HepG2 (cell line): ENCODE data around the gene NPHP4. TPM values are rescaled to one million over a fixed set of nuclear protein-coding genes. Genes with fewer than 3 reads are reported as not detected.

Experiments
- ERF ChIP-seq: IDR thresholded peaks from 2 replicates; pipeline ENCODE4 v1.6.1; 2018; ENCODE audit warnings: missing biosample characterization, missing genetic modification reagents
- HNF1A ChIP-seq, 2 experiments: sonication (generic) in 1 of 2; formaldehyde crosslinking in 1 of 2; IDR thresholded peaks; 2 replicates each; pipeline versions ENCODE4 v1.4.0 to v1.6.1; 2016 to 2020; ENCODE audit warnings: borderline replicate concordance in 1 of 2, low read depth in 1 of 2, mild to moderate bottlenecking in 1 of 2, missing genetic modification reagents in 1 of 2
- HOXA9 ChIP-seq: sonication (generic); formaldehyde crosslinking; IDR thresholded peaks from 2 replicates; pipeline ENCODE4 v1.8.1; 2022; ENCODE audit warnings: missing genetic modification reagents, mild to moderate bottlenecking, moderate library complexity, borderline replicate concordance
- MED1 ChIP-seq: sonication (generic); formaldehyde crosslinking; IDR thresholded peaks from 2 replicates; pipeline ENCODE4 v1.4.0; 2020; ENCODE audit warnings: missing genetic modification reagents
- RFX3 ChIP-seq: IDR thresholded peaks from 2 replicates; pipeline ENCODE4 v1.6.1; 2016; ENCODE audit warnings: missing biosample characterization, missing genetic modification reagents
- SOX6 ChIP-seq, 2 experiments: fragments of 450-650 bp in 1 of 2; sonication (generic) in 1 of 2; formaldehyde crosslinking in 1 of 2; IDR thresholded peaks; 2 replicates each; pipeline versions ENCODE4 v1.4.0 to v1.6.1; 2017 to 2020; ENCODE audit warnings: antibody characterized with exemption in 1 of 2, mild to moderate bottlenecking in 1 of 2, missing genetic modification reagents in 1 of 2
- TEAD3 ChIP-seq: optimal IDR thresholded peaks from 2 replicates; pipeline ENCODE3; 2016; ENCODE audit warnings: borderline replicate concordance
- UBTF ChIP-seq: sonication (generic); formaldehyde crosslinking; IDR thresholded peaks from 2 replicates; pipeline ENCODE4 v1.4.0; 2020; ENCODE audit warnings: mild to moderate bottlenecking, missing genetic modification reagents
- ZFP41 ChIP-seq: sonication (generic); formaldehyde crosslinking; IDR thresholded peaks from 2 replicates; pipeline ENCODE4 v1.4.0; 2020; ENCODE audit warnings: mild to moderate bottlenecking, missing genetic modification reagents, borderline replicate concordance
- ZNF556 ChIP-seq: sonication (generic); formaldehyde crosslinking; IDR thresholded peaks from 2 replicates; pipeline ENCODE4 v1.4.0; 2020; ENCODE audit warnings: mild to moderate bottlenecking, missing genetic modification reagents, borderline replicate concordance
- ZNF737 ChIP-seq: sonication (generic); formaldehyde crosslinking; IDR thresholded peaks from 2 replicates; pipeline ENCODE4 v1.5.0; 2020; ENCODE audit warnings: missing genetic modification reagents, mild to moderate bottlenecking, borderline replicate concordance
- ZNF781 ChIP-seq: sonication (generic); formaldehyde crosslinking; IDR thresholded peaks from 2 replicates; pipeline ENCODE4 v1.5.1; 2020; ENCODE audit warnings: borderline replicate concordance, mild to moderate bottlenecking, missing genetic modification reagents; ENCODE audit errors: not compliant biosample characterization
- ZNF83 ChIP-seq: sonication (generic); formaldehyde crosslinking; IDR thresholded peaks from 2 replicates; pipeline ENCODE4 v1.4.0; 2020; ENCODE audit warnings: missing genetic modification reagents, mild to moderate bottlenecking, borderline replicate concordance
- polyA plus RNA-seq, 8 experiments: library from polyadenylated mRNA; depleted of rRNA in 3 of 8; stranded (reverse) in 7 of 8; unstranded in 1 of 8; fragments of >200 nt; fragmentation: Illumina TruSeq in 4 of 8; extraction: Trizol in 4 of 8; gene quantifications; 2 replicates each; pipeline versions ENCODE4 v1.2.1 to v1.2.3, GENCODE V29; 2011 to 2016; ENCODE audit warnings: low read depth in 4 of 8, missing spikeins in 1 of 8, mixed read lengths in 1 of 8; ENCODE audit not compliant: insufficient read depth in 1 of 8
- total RNA-seq, 5 experiments: library from RNA; depleted of rRNA; stranded (reverse); fragments of >200 nt; fragmentation: Illumina TruSeq; extraction: Trizol; gene quantifications; 2 replicates each; pipeline ENCODE4 v1.2.3, GENCODE V29; 2016; ENCODE audit warnings: low read depth in 1 of 5
- TF ChIP-seq, protein P1 (sequence below): sonication (generic); formaldehyde crosslinking; conservative IDR thresholded peaks from 2 replicates; pipeline ENCODE4 v1.4.0; 2020; ENCODE audit warnings: mild to moderate bottlenecking, missing genetic modification reagents, moderate library complexity
- TF ChIP-seq, protein P2 (sequence below): IDR thresholded peaks from 2 replicates; pipeline ENCODE4 v1.6.1; 2016; ENCODE audit warnings: mild to moderate bottlenecking

Gene NPHP4
- total and polyA plus RNA-seq, 2 of the 13 experiments (the other 11 are each of a cell fraction or from before 2014, with no cell fraction given): 4.4 to 6.8 TPM

DNA sequence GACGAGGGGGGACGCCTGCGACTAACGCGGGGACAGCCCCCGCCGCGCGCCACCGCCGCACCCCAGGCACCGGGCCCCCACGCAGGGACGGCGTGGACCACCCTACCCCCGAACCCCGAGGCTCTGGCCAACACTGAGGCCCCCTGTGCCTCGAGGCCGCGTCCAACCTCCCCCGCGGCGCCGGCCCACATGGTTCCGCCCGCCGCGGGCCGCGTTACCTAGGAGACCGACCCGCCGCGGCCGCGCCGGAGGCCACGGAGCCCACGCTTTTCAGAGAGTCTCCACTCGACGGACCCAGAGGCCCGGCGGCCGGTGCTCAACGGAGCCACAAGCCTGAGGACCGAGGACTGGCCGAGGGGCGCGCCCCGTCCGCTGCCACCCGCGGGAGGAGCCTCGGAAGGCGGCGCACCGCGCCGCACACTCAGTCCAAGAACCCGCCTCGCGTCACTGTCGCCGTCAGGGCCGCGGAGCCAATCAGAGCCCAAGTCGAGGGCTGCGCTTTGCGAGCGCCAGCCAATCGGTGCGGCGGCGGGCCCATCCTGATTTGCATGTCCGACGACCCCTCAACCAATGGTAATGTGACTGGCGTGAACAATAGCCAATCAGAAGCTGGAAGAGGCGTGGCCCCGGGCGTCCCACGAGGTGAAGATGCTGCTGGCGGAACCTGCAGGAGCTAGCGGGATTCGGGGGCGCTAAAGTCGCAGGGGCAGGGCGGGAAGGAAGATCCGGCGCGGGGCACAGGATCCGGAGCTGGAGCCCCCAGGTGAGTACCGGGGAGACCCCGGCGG lies at the start of gene NPHP4 (continued):
- TF ChIP-seq ERF (CRISPR knock-in tag) (peak; percentile 59; the same call in 1 of the 2 replicates), ZNF83 (CRISPR knock-in tag) (peak; percentile 42; the same call in 1 of the 2 replicates), HNF1A (IDR thresholded peaks at IDR 0.05; ENCODE audit: low read depth) (no peak), HNF1A (CRISPR knock-in tag; IDR thresholded peaks at IDR 0.05; ENCODE audit: borderline replicate concordance) (0 out of 2 replicates have a peak, but pooled peaks have one; percentile 9), SOX6 (IDR thresholded peaks at IDR 0.05) (no peak), SOX6 (CRISPR knock-in tag; IDR thresholded peaks at IDR 0.05) (peak; percentile 54), UBTF (CRISPR knock-in tag) (peak; percentile 58; the same call in 1 of the 2 replicates), RFX3 (CRISPR knock-in tag) (peak; percentile 69), ZNF556 (CRISPR knock-in tag) (peak; percentile 28; the same call in 1 of the 2 replicates), HOXA9 (0 out of 2 replicates have a peak, but pooled peaks have one; percentile 26), ZNF781 (CRISPR knock-in tag) (peak; percentile 39), MED1 (CRISPR knock-in tag) (peak; percentile 29; the same call in 1 of the 2 replicates), ZFP41 (CRISPR knock-in tag) (no peak), ZNF737 (CRISPR knock-in tag) (no peak), TEAD3 (CRISPR knock-in tag) (peak; percentile 10)
- TF ChIP-seq, protein P1, sequence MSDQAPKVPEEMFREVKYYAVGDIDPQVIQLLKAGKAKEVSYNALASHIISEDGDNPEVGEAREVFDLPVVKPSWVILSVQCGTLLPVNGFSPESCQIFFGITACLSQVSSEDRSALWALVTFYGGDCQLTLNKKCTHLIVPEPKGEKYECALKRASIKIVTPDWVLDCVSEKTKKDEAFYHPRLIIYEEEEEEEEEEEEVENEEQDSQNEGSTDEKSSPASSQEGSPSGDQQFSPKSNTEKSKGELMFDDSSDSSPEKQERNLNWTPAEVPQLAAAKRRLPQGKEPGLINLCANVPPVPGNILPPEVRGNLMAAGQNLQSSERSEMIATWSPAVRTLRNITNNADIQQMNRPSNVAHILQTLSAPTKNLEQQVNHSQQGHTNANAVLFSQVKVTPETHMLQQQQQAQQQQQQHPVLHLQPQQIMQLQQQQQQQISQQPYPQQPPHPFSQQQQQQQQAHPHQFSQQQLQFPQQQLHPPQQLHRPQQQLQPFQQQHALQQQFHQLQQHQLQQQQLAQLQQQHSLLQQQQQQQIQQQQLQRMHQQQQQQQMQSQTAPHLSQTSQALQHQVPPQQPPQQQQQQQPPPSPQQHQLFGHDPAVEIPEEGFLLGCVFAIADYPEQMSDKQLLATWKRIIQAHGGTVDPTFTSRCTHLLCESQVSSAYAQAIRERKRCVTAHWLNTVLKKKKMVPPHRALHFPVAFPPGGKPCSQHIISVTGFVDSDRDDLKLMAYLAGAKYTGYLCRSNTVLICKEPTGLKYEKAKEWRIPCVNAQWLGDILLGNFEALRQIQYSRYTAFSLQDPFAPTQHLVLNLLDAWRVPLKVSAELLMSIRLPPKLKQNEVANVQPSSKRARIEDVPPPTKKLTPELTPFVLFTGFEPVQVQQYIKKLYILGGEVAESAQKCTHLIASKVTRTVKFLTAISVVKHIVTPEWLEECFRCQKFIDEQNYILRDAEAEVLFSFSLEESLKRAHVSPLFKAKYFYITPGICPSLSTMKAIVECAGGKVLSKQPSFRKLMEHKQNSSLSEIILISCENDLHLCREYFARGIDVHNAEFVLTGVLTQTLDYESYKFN (CRISPR knock-in tag): peak; percentile 21; the same call in 1 of the 2 replicates
- TF ChIP-seq, protein P2, sequence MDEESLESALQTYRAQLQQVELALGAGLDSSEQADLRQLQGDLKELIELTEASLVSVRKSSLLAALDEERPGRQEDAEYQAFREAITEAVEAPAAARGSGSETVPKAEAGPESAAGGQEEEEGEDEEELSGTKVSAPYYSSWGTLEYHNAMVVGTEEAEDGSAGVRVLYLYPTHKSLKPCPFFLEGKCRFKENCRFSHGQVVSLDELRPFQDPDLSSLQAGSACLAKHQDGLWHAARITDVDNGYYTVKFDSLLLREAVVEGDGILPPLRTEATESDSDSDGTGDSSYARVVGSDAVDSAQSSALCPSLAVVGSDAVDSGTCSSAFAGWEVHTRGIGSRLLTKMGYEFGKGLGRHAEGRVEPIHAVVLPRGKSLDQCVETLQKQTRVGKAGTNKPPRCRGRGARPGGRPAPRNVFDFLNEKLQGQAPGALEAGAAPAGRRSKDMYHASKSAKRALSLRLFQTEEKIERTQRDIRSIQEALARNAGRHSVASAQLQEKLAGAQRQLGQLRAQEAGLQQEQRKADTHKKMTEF (CRISPR knock-in tag): peak; percentile 56; the same call in 1 of the 2 replicates
